GM12875 (cell line): ENCODE data around the gene TTC39C.

Experiments
- H3K4me3 ChIP-seq: one replicate; pipeline ENCODE4 v1.5.1; 2011; ENCODE audit warnings: low read depth, low read length, control low read depth
- CTCF ChIP-seq: IDR thresholded peaks from 2 replicates; pipeline ENCODE4 v1.5.1; 2011; ENCODE audit warnings: low read depth, mild to moderate bottlenecking, control low read depth, inconsistent platforms, low read length, moderate library complexity, borderline replicate concordance; ENCODE audit not compliant: insufficient read depth

Gene TTC39C

DNA sequence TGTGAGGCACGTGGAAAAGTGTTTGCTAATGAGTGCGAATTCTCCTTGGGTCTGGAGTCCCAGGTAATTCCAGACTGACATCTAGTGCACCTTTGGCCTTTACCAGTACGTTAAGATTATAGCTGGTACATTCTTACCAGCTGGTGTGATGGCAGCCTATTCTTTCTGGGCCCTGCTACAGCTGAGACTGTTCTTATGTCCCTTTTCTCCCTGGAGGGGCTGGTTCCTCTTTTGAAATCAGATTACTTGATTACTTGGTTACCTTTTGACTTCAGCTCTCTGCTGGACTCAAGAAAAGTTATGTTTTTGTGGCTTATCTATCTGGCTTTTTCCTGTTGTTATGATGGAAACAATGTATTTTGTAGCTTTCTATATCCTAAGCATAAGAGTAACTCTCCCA lies 138.8 kb downstream of the TTC39C start:
- TF ChIP-seq CTCF = no peak
- H3K4me3 ChIP-seq = no peak overlapping the region

GRCh38 chr18:24157855-24158254 lies 143.3 kb downstream of the TTC39C start:
- H3K4me3 ChIP-seq = no peak overlapping the region
- no peak for TF ChIP-seq CTCF

DNA sequence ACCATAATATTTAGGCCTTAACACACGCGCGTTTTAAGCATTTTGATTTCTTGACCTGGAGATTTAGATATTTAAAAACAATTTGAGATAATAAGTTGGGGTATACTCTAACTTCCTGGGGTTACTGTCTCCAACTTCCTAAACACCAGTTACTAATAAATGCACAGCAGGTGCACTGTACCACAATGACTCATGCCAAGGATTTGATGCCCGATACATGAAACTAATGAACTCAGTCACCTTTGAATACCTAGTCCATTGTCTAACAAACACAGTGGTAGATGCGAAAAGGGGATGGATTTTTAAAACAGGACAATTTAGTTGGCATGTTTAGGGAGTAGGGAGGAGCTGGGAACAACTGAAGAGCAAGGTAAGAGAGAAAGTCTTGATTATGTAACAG lies 145.5 kb downstream of the TTC39C start:
- no peak overlapping the region for H3K4me3 ChIP-seq
- TF ChIP-seq CTCF = no peak

DNA sequence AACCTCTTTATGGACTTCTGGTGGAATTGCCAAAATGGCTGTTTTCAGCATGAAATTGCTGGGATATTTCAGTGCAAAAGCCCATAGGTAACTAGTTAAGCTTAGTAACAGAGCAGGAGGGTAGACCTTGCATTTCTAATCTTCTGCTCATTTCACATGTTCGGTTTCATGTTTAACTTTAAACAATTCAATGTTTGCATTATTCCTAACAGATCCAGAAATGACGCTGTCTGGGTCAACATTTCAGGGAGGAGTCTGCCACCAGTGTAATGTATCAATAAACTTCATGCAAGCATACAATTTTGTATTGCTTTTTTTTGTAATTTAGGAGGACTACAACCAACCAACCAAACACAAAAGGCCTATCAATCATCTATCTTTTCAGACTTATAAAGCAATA lies 146.8 kb downstream of the TTC39C start:
- TF ChIP-seq CTCF = no peak

GRCh38 chr18:24168496-24168895 lies 153.9 kb downstream of the TTC39C start:
- H3K4me3 ChIP-seq = no peak overlapping the region
- no peak for TF ChIP-seq CTCF

More for the DNA sequence above, 146.8 kb downstream of the TTC39C start:
- H3K4me3 ChIP-seq = no peak overlapping the region

DNA sequence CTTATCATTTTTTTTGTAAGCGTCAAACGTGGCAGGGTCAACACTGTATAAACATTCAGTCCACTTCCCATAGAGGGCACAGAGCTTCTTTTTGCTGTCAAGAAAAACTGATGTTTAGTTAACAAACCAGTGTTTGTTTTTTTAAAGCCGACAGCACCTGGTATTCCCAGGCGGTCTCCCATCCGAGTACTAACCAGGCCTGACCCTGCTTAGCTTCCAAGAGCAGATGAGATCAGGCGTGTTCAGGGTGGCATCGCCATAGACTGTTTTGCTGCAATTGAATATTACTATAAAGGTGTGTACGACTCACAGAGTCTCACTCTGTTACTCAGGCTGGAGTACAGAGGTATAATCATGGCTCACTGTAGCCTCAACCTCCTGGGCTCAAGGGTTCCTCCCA lies 155.8 kb downstream of the TTC39C start:
- no peak overlapping the region for H3K4me3 ChIP-seq
- TF ChIP-seq CTCF = no peak

GRCh38 chr18:24173997-24174396 lies 159.4 kb downstream of the TTC39C start:
- no peak for TF ChIP-seq CTCF
- no peak overlapping the region for H3K4me3 ChIP-seq
